Endodermal cell (in vitro differentiated cells): Measurements from ENCODE around the gene TMEM196. TPM values are rescaled to one million over a fixed set of nuclear protein-coding genes. Genes with fewer than 3 reads are reported as not detected.
A peak's percentile ranks its signal among the peaks of the same experiment; 100 is the strongest.
"Not testable (repeated sequence)": the region's sequence is repeated elsewhere in the genome, so short reads cannot be mapped to it uniquely, and the experiment has no call there.

Experiments used
- DNase-seq: peaks from one replicate; pipeline ENCODE4 v3.0.0-alpha.2; 2017
- H3K27ac ChIP-seq: 2 replicates; pipeline ENCODE4 v1.5.1; 2013; ENCODE audit warnings: mild to moderate bottlenecking, low read depth, low read length, moderate library complexity
- H3K27me3 ChIP-seq: 2 replicates; pipeline ENCODE4 v1.6.1; 2013; ENCODE audit warnings: mild to moderate bottlenecking, low read length, moderate library complexity; ENCODE audit not compliant: insufficient read depth, control insufficient read depth, poor library complexity, severe bottlenecking
- H3K36me3 ChIP-seq: 2 replicates; pipeline ENCODE4 v1.7.0; 2013; ENCODE audit warnings: mild to moderate bottlenecking, low read length, moderate library complexity; ENCODE audit not compliant: control insufficient read depth, insufficient read depth
- H3K4me1 ChIP-seq: one replicate; pipeline ENCODE4 v1.7.0; 2013; ENCODE audit warnings: low read length; ENCODE audit not compliant: control insufficient read depth, insufficient read depth
- H3K4me3 ChIP-seq: 2 replicates; pipeline ENCODE4 v1.5.1; 2013; ENCODE audit warnings: mild to moderate bottlenecking, low read length, moderate library complexity
- H3K9ac ChIP-seq: 2 replicates; pipeline ENCODE4 v1.6.1; 2013; ENCODE audit warnings: mild to moderate bottlenecking, low read length, moderate library complexity; ENCODE audit not compliant: poor library complexity, severe bottlenecking; ENCODE audit errors: extremely low read depth
- H3K9me3 ChIP-seq: 2 replicates; pipeline ENCODE4 v1.6.1; 2013; ENCODE audit warnings: mild to moderate bottlenecking, low read length, moderate library complexity; ENCODE audit not compliant: control insufficient read depth
- H3K27ac Mint-ChIP-seq: 2 replicates; pipeline ENCODE4 v1.8.0; 2020; ENCODE audit warnings: mixed read lengths
- H3K27me3 Mint-ChIP-seq: 2 replicates; pipeline ENCODE4 v1.8.0; 2021; ENCODE audit warnings: mild to moderate bottlenecking, mixed read lengths; ENCODE audit not compliant: insufficient read depth
- H3K36me3 Mint-ChIP-seq: 2 replicates; pipeline ENCODE4 v1.8.0; 2020; ENCODE audit warnings: low read depth, mixed read lengths
- H3K4me1 Mint-ChIP-seq: 2 replicates; pipeline ENCODE4 v1.8.0; 2020; ENCODE audit warnings: mixed read lengths
- H3K4me3 Mint-ChIP-seq: 2 replicates; pipeline ENCODE4 v1.8.0; 2020; ENCODE audit warnings: mild to moderate bottlenecking, moderate library complexity, mixed read lengths
- H3K9me3 Mint-ChIP-seq: 2 replicates; pipeline ENCODE4 v1.8.0; 2020; ENCODE audit warnings: mild to moderate bottlenecking, mixed read lengths
- CTCF ChIP-seq: fragments of 200-600 bp; sonication (generic); conservative IDR thresholded peaks from 2 replicates; pipeline ENCODE4 v1.5.0; 2021; ENCODE audit warnings: antibody characterized with exemption, mild to moderate bottlenecking
- WGBS, 2 experiments: methylation state at CpG; one replicate each; pipeline versions ENCODE4 v1.1.5 to v1.1.7; 2013; ENCODE audit warnings: missing lambda C conversion rate in 2 of 2, mixed read lengths in 1 of 2; ENCODE audit not compliant: insufficient coverage in 1 of 2, insufficient read length in 1 of 2; 5-methylcytosine and 5-hydroxymethylcytosine counted together
- total RNA-seq, 2 donors: library from RNA; stranded (reverse); fragmentation: NEBNext Ultra II Directional in 1 of 2; extraction: Animal tissue kit (Norgen Biotek cat#: 25700) in 1 of 2; gene quantifications; 2 replicates in 1 of 2; 3 replicates in 1 of 2; pipeline ENCODE4 v1.2.1, GENCODE V29; 2021

The TMEM196 gene
- total RNA-seq, 2 donors from 2014 or later = not detected

- TF ChIP-seq CTCF = no peak
- Histone ChIP-seq H3K4me3 (no peak overlapping the region), H3K9ac (no peak overlapping the region), H3K27ac (no peak overlapping the region), H3K36me3 (peaks cover 29% of the 10 kb centered on the region), H3K4me1 (peaks cover 7% of the 10 kb centered on the region), H3K27me3 (no peaks in the 10 kb centered on the region), H3K9me3 (no peaks in the 10 kb centered on the region)
- Mint-ChIP-seq H3K27ac (no peak overlapping the region), H3K27me3 (no peaks in the 10 kb centered on the region), H3K4me3 (no peak overlapping the region), H3K4me1 (peaks cover 13% of the 10 kb centered on the region), H3K36me3 (peaks cover 18% of the 10 kb centered on the region), H3K9me3 (peaks cover 6% of the 10 kb centered on the region)
- DNase-seq = no peak
These were observed 76.5 kb downstream of the TMEM196 start for GRCh38 chr7:19696926-19697325.

GRCh38 chr7:19692111-19692828, 81.1 kb downstream of the TMEM196 start:
- Mint-ChIP-seq H3K4me3 (no peak overlapping the region), H3K9me3 (peaks cover 22% of the 10 kb centered on the region), H3K27me3 (no peaks in the 10 kb centered on the region), H3K4me1 (peaks cover 5% of the 10 kb centered on the region), H3K27ac (no peak overlapping the region), H3K36me3 (peaks cover 8% of the 10 kb centered on the region)
- no peaks in the 10 kb centered on the region for H3K27me3 ChIP-seq
- H3K27ac ChIP-seq = no peak overlapping the region
- DNase-seq = no peak
- no peaks in the 10 kb centered on the region for H3K4me1 ChIP-seq
- no peak overlapping the region for H3K4me3 ChIP-seq
- H3K9me3 ChIP-seq = no peaks in the 10 kb centered on the region
- 94% methylated on average over 6 to 25 of the region's 26 CpGs for WGBS, 2 experiments
- no peak for TF ChIP-seq CTCF
- peaks cover 9% of the 10 kb centered on the region for H3K36me3 ChIP-seq
- no peak overlapping the region for H3K9ac ChIP-seq

DNA sequence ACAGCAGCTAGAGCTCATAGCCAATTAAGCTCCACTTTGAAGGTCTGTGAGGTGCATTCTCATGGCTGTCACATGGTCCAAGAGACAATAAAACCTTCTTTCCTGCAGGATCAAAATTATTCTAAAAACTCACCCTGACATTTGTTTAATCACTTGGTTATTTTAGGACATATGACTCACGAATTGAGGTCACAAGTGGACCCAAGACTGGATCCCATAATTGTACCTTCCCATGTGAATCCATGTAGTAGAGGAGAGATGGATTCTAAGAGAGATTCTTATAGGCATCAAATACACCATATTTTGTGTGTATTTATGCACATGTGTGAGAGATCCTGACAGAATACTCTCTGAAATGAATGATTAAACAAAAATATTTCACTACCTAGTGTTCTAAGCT, 82.7 kb downstream of the TMEM196 start:
- H3K4me1 ChIP-seq = no peaks in the 10 kb centered on the region
- H3K36me3 Mint-ChIP-seq = peaks cover 5% of the 10 kb centered on the region
- no peaks in the 10 kb centered on the region for H3K27me3 ChIP-seq
- WGBS, 2 experiments = 84% methylated on average over 1 of the region's 1 CpG; no CpG with 5 or more reads in 1 of the 2 experiments
- no peak overlapping the region for H3K27ac Mint-ChIP-seq
- H3K9me3 Mint-ChIP-seq = peaks cover 22% of the 10 kb centered on the region
- H3K36me3 ChIP-seq = no peaks in the 10 kb centered on the region
- no peak overlapping the region for H3K4me3 Mint-ChIP-seq
- no peak for DNase-seq
- H3K27ac ChIP-seq = no peak overlapping the region
- no peaks in the 10 kb centered on the region for H3K9me3 ChIP-seq
- no peak overlapping the region for H3K9ac ChIP-seq
- H3K27me3 Mint-ChIP-seq = no peaks in the 10 kb centered on the region
- TF ChIP-seq CTCF = no peak
- H3K4me3 ChIP-seq = no peak overlapping the region
- H3K4me1 Mint-ChIP-seq = peaks cover 5% of the 10 kb centered on the region

GRCh38 chr7:19689130-19689529, 84.3 kb downstream of the TMEM196 start:
- not testable (repeated sequence) for DNase-seq, H3K4me3 ChIP-seq

More at GRCh38 chr7:19689130-19689529, 84.3 kb downstream of the TMEM196 start:
- H3K27me3 Mint-ChIP-seq, H3K4me1 Mint-ChIP-seq, H3K9me3 ChIP-seq, H3K36me3 ChIP-seq, H3K9ac ChIP-seq, H3K4me1 ChIP-seq, H3K27me3 ChIP-seq, H3K27ac ChIP-seq, H3K36me3 Mint-ChIP-seq: not testable (repeated sequence)
- 51% methylated on average over 12 of the region's 12 CpGs for WGBS, 2 experiments
- Mint-ChIP-seq H3K4me3 (peak overlapping the region; percentile 55), H3K9me3 (peaks cover 22% of the 10 kb centered on the region), H3K27ac (peak overlapping the region; percentile 87)
